HEK293 (cell line): ENCODE data around the gene CDC42EP1.

Source experiments
- BCL11A ChIP-seq: fragments of 450-650 bp; formaldehyde crosslinking; IDR thresholded peaks from 2 replicates; pipeline ENCODE4 v1.5.1; 2016; ENCODE audit warnings: low read depth, missing biosample characterization, missing genetic modification characterization
- GLIS1 ChIP-seq: fragments of 450-650 bp; formaldehyde crosslinking; IDR thresholded peaks from 2 replicates; pipeline ENCODE4 v1.5.1; 2016; ENCODE audit warnings: missing biosample characterization, missing genetic modification characterization
- GLIS2 ChIP-seq: fragments of 450-650 bp; formaldehyde crosslinking; IDR thresholded peaks from 2 replicates; pipeline ENCODE4 v1.5.1; 2016; ENCODE audit warnings: missing biosample characterization, missing genetic modification characterization
- SP3 ChIP-seq: fragments of 450-650 bp; formaldehyde crosslinking; IDR thresholded peaks from 2 replicates; pipeline ENCODE4 v1.5.1; 2016; ENCODE audit warnings: missing biosample characterization, missing genetic modification characterization
- YY2 ChIP-seq: fragments of 450-650 bp; formaldehyde crosslinking; IDR thresholded peaks from 2 replicates; pipeline ENCODE4 v1.5.1; 2016; ENCODE audit warnings: missing biosample characterization, missing genetic modification characterization
- ZBTB21 ChIP-seq: fragments of 450-650 bp; formaldehyde crosslinking; IDR thresholded peaks from 2 replicates; pipeline ENCODE4 v1.5.1; 2017; ENCODE audit warnings: missing biosample characterization, missing genetic modification characterization
- ZBTB48 ChIP-seq: fragments of 450-650 bp; formaldehyde crosslinking; IDR thresholded peaks from 2 replicates; pipeline ENCODE4 v1.5.1; 2016; ENCODE audit warnings: missing biosample characterization, missing genetic modification characterization
- ZEB2 ChIP-seq: fragments of 450-650 bp; formaldehyde crosslinking; IDR thresholded peaks from 2 replicates; pipeline ENCODE4 v1.5.1; 2016; ENCODE audit warnings: missing biosample characterization, missing genetic modification characterization
- ZFHX2 ChIP-seq: fragments of 450-650 bp; formaldehyde crosslinking; conservative IDR thresholded peaks from 2 replicates; pipeline ENCODE4 v1.5.1; 2016; ENCODE audit warnings: missing biosample characterization, missing genetic modification characterization
- ZFP69B ChIP-seq: fragments of 450-650 bp; formaldehyde crosslinking; IDR thresholded peaks from 2 replicates; pipeline ENCODE4 v1.5.1; 2016; ENCODE audit warnings: missing biosample characterization, missing genetic modification characterization
- ZNF114 ChIP-seq: fragments of 450-650 bp; formaldehyde crosslinking; IDR thresholded peaks from 2 replicates; pipeline ENCODE4 v1.5.0; 2017; ENCODE audit warnings: missing biosample characterization, missing genetic modification characterization
- ZNF184 ChIP-seq: fragments of 450-650 bp; IDR thresholded peaks from 2 replicates; pipeline ENCODE4 v1.5.1; 2018; ENCODE audit warnings: missing biosample characterization, mild to moderate bottlenecking, missing genetic modification characterization
- ZNF19 ChIP-seq: fragments of 450-650 bp; formaldehyde crosslinking; IDR thresholded peaks from 2 replicates; pipeline ENCODE4; 2016; ENCODE audit warnings: missing biosample characterization, missing genetic modification characterization, low read depth
- ZNF221 ChIP-seq: fragments of 450-650 bp; formaldehyde crosslinking; IDR thresholded peaks from 2 replicates; pipeline ENCODE4 v1.5.1; 2017; ENCODE audit warnings: missing biosample characterization, missing genetic modification characterization, borderline replicate concordance
- ZNF266 ChIP-seq: fragments of 450-650 bp; formaldehyde crosslinking; IDR thresholded peaks from 2 replicates; pipeline ENCODE4 v1.5.1; 2016; ENCODE audit warnings: missing biosample characterization, missing genetic modification characterization, low read depth
- ZNF37A ChIP-seq: fragments of 450-650 bp; IDR thresholded peaks from 2 replicates; pipeline ENCODE4 v1.5.1; 2018; ENCODE audit warnings: missing biosample characterization, missing genetic modification characterization
- ZNF404 ChIP-seq: fragments of 450-650 bp; formaldehyde crosslinking; IDR thresholded peaks from 2 replicates; pipeline ENCODE4 v1.5.1; 2017; ENCODE audit warnings: missing biosample characterization, missing genetic modification characterization
- ZNF426 ChIP-seq: fragments of 450-650 bp; formaldehyde crosslinking; IDR thresholded peaks from 2 replicates; pipeline ENCODE4 v1.5.1; 2017; ENCODE audit warnings: missing biosample characterization, missing genetic modification characterization, mild to moderate bottlenecking, inconsistent platforms, moderate library complexity
- ZNF473 ChIP-seq: fragments of 450-650 bp; formaldehyde crosslinking; IDR thresholded peaks from 2 replicates; pipeline ENCODE4 v1.5.1; 2017; ENCODE audit warnings: missing biosample characterization, missing genetic modification characterization
- ZNF600 ChIP-seq: fragments of 450-650 bp; formaldehyde crosslinking; IDR thresholded peaks from 2 replicates; pipeline ENCODE4 v1.5.1; 2016; ENCODE audit warnings: missing biosample characterization, missing genetic modification characterization
- ZNF610 ChIP-seq: fragments of 450-650 bp; formaldehyde crosslinking; IDR thresholded peaks from 2 replicates; pipeline ENCODE4 v1.5.1; 2016; ENCODE audit warnings: missing biosample characterization, missing genetic modification characterization, borderline replicate concordance
- ZNF624 ChIP-seq: fragments of 450-650 bp; formaldehyde crosslinking; IDR thresholded peaks from 2 replicates; pipeline ENCODE4 v1.5.1; 2017; ENCODE audit warnings: missing biosample characterization, missing genetic modification characterization
- ZNF629 ChIP-seq: fragments of 450-650 bp; formaldehyde crosslinking; IDR thresholded peaks from 2 replicates; pipeline ENCODE4 v1.5.1; 2017; ENCODE audit warnings: missing biosample characterization, missing genetic modification characterization
- ZNF660 ChIP-seq: fragments of 450-650 bp; IDR thresholded peaks from 2 replicates; pipeline ENCODE4 v1.5.1; 2018; ENCODE audit warnings: missing biosample characterization, mild to moderate bottlenecking, missing genetic modification characterization
- ZNF747 ChIP-seq: fragments of 450-650 bp; formaldehyde crosslinking; IDR thresholded peaks from 2 replicates; pipeline ENCODE4 v1.5.1; 2016; ENCODE audit warnings: missing biosample characterization, missing genetic modification characterization
- ZNF777 ChIP-seq: fragments of 450-650 bp; formaldehyde crosslinking; IDR thresholded peaks from 2 replicates; pipeline ENCODE4 v1.5.1; 2017; ENCODE audit warnings: missing biosample characterization, missing genetic modification characterization, borderline replicate concordance
- ZNF792 ChIP-seq: fragments of 450-650 bp; formaldehyde crosslinking; IDR thresholded peaks from 2 replicates; pipeline ENCODE4 v1.5.1; 2016; ENCODE audit warnings: missing biosample characterization, missing genetic modification characterization
- ZNF830 ChIP-seq: fragments of 450-650 bp; IDR thresholded peaks from 2 replicates; pipeline ENCODE4 v1.5.0; 2018; ENCODE audit warnings: missing biosample characterization, missing genetic modification characterization, low read depth, mild to moderate bottlenecking, moderate library complexity
- ZNF837 ChIP-seq: fragments of 450-650 bp; formaldehyde crosslinking; IDR thresholded peaks from 2 replicates; pipeline ENCODE4 v1.5.1; 2016; ENCODE audit warnings: missing biosample characterization, missing genetic modification characterization
- ZNF843 ChIP-seq: fragments of 450-650 bp; formaldehyde crosslinking; IDR thresholded peaks from 2 replicates; pipeline ENCODE4 v1.5.1; 2016; ENCODE audit warnings: missing biosample characterization, missing genetic modification characterization
- ZSCAN30 ChIP-seq: fragments of 450-650 bp; IDR thresholded peaks from 2 replicates; pipeline ENCODE4 v1.5.1; 2018; ENCODE audit warnings: missing biosample characterization, mild to moderate bottlenecking, missing genetic modification characterization, moderate library complexity
- ZXDB ChIP-seq: fragments of 450-650 bp; formaldehyde crosslinking; IDR thresholded peaks from 2 replicates; pipeline ENCODE4 v1.5.1; 2016; ENCODE audit warnings: missing biosample characterization, missing genetic modification characterization
- TF ChIP-seq, protein P1 (sequence below): fragments of 450-650 bp; formaldehyde crosslinking; IDR thresholded peaks from 2 replicates; pipeline ENCODE4 v1.5.1; 2016; ENCODE audit warnings: missing biosample characterization, missing genetic modification characterization
- TF ChIP-seq, protein P2 (sequence below): fragments of 450-650 bp; formaldehyde crosslinking; IDR thresholded peaks from 2 replicates; pipeline ENCODE4 v1.5.1; 2016; ENCODE audit warnings: missing biosample characterization, missing genetic modification characterization
- TF ChIP-seq, protein P3 (sequence below): fragments of 450-650 bp; formaldehyde crosslinking; IDR thresholded peaks from 2 replicates; pipeline ENCODE4 v1.5.1; 2016; ENCODE audit warnings: missing biosample characterization, missing genetic modification characterization
- TF ChIP-seq, protein P4 (sequence below): fragments of 450-650 bp; formaldehyde crosslinking; IDR thresholded peaks from 2 replicates; pipeline ENCODE4 v1.5.1; 2016; ENCODE audit warnings: missing biosample characterization, missing genetic modification characterization

CDC42EP1 gene

DNA sequence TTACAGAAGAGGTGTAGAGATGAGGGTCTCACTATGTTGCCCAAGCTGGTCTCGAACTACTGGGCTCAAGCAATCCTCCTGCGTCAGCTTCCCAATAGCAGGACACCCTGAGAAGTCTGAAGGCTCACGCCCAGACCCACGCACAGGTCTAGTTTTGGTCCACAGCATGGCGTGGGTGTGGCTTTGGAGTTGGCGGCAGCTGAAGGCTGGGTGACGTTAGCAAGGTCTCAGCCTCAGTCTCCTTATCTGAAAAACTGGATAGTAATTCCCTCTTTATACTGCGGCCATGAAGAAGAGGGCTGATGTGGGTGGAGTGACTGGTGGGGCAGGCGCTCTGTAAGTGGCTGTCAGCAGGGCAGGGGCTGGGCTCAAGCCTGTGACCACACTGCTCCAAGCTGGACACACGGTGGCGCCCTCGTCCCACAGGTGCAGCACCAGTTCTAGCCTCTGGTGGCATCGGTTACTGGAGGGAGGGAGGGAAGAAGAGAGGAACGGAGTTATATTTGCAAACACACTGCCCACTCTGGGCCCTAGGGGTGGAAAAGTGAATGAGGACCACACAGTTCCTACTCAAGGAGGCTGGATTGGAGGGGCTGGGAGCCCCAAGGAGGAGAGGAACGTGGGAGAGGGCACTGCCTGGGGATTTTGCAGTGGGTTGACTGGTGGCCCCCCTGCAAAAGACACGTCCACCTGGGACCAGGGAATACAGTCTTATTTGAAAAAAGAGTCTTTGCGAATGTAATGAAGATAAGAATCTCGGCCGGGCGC lies 21.5 kb upstream of the CDC42EP1 start (continued):
- TF ChIP-seq ZFHX2 (peak; percentile 92), ZNF404 (tag by site-specific recombination) (no peak), SP3 (tag by site-specific recombination) (peak; percentile 48), ZNF837 (tag by site-specific recombination) (no peak), ZNF114 (no peak), ZNF843 (tag by site-specific recombination) (no peak), ZSCAN30 (peak; percentile 85), ZNF792 (no peak), ZNF184 (tag by site-specific recombination) (no peak), ZNF777 (tag by site-specific recombination) (no peak), ZNF266 (tag by site-specific recombination) (no peak), ZNF37A (tag by site-specific recombination) (no peak), ZBTB21 (tag by site-specific recombination) (no peak), ZNF747 (tag by site-specific recombination) (no peak), ZNF473 (no peak), GLIS2 (tag by site-specific recombination) (peak; percentile 77), ZNF830 (tag by site-specific recombination) (no peak), ZBTB48 (tag by site-specific recombination) (peak; percentile 49), YY2 (tag by site-specific recombination) (no peak), ZNF629 (tag by site-specific recombination) (peak; percentile 61), GLIS1 (tag by site-specific recombination) (peak; percentile 56), ZNF660 (peak; percentile 78; the same call in 1 of the 2 replicates), ZFP69B (tag by site-specific recombination) (peak; percentile 66; the same call in 1 of the 2 replicates), ZNF610 (tag by site-specific recombination) (no peak), ZXDB (tag by site-specific recombination) (peak; percentile 52; the same call in 1 of the 2 replicates), ZNF600 (tag by site-specific recombination) (peak; percentile 59; the same call in 1 of the 2 replicates), ZNF19 (no peak), ZEB2 (tag by site-specific recombination) (peak; percentile 45), ZNF624 (tag by site-specific recombination) (no peak), ZNF221 (no peak), ZNF426 (no peak), BCL11A (no peak)
- TF ChIP-seq, protein P1, sequence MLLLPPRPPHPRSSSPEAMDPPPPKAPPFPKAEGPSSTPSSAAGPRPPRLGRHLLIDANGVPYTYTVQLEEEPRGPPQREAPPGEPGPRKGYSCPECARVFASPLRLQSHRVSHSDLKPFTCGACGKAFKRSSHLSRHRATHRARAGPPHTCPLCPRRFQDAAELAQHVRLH, result no peak
- TF ChIP-seq, protein P2, sequence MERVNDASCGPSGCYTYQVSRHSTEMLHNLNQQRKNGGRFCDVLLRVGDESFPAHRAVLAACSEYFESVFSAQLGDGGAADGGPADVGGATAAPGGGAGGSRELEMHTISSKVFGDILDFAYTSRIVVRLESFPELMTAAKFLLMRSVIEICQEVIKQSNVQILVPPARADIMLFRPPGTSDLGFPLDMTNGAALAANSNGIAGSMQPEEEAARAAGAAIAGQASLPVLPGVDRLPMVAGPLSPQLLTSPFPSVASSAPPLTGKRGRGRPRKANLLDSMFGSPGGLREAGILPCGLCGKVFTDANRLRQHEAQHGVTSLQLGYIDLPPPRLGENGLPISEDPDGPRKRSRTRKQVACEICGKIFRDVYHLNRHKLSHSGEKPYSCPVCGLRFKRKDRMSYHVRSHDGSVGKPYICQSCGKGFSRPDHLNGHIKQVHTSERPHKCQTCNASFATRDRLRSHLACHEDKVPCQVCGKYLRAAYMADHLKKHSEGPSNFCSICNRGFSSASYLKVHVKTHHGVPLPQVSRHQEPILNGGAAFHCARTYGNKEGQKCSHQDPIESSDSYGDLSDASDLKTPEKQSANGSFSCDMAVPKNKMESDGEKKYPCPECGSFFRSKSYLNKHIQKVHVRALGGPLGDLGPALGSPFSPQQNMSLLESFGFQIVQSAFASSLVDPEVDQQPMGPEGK, result peak; percentile 74
- TF ChIP-seq, protein P3, sequence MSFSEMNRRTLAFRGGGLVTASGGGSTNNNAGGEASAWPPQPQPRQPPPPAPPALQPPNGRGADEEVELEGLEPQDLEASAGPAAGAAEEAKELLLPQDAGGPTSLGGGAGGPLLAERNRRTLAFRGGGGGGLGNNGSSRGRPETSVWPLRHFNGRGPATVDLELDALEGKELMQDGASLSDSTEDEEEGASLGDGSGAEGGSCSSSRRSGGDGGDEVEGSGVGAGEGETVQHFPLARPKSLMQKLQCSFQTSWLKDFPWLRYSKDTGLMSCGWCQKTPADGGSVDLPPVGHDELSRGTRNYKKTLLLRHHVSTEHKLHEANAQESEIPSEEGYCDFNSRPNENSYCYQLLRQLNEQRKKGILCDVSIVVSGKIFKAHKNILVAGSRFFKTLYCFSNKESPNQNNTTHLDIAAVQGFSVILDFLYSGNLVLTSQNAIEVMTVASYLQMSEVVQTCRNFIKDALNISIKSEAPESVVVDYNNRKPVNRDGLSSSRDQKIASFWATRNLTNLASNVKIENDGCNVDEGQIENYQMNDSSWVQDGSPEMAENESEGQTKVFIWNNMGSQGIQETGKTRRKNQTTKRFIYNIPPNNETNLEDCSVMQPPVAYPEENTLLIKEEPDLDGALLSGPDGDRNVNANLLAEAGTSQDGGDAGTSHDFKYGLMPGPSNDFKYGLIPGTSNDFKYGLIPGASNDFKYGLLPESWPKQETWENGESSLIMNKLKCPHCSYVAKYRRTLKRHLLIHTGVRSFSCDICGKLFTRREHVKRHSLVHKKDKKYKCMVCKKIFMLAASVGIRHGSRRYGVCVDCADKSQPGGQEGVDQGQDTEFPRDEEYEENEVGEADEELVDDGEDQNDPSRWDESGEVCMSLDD (tag by site-specific recombination), result no peak
- TF ChIP-seq, protein P4, sequence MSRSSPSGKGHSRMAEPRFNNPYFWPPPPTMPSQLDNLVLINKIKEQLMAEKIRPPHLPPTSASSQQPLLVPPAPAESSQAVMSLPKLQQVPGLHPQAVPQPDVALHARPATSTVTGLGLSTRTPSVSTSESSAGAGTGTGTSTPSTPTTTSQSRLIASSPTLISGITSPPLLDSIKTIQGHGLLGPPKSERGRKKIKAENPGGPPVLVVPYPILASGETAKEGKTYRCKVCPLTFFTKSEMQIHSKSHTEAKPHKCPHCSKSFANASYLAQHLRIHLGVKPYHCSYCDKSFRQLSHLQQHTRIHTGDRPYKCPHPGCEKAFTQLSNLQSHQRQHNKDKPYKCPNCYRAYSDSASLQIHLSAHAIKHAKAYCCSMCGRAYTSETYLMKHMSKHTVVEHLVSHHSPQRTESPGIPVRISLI (tag by site-specific recombination), result no peak
